Stimulated activated CD8-positive, alpha-beta memory T cell treated with anti-CD3 and anti-CD28 coated beads, Interleukin-15, amount 100 ng/mL, for 4 hours (primary cell): ENCODE measurements around the gene PRKCE.
"Not testable (repeated sequence)": the region's sequence is repeated elsewhere in the genome, so short reads cannot be mapped to it uniquely, and the experiment has no call there.

Experiments
- DNase-seq, 2 donors: peaks; one replicate each; pipeline ENCODE4 v3.0.0-alpha.2; 2020; ENCODE audit warnings: low read depth in 2 of 2

PRKCE gene

GRCh38 chr2:45669032-45669486, 17.6 kb downstream of the PRKCE start:
- DNase-seq, result no peak

- no peak for DNase-seq
Measured at GRCh38 chr2:45670646-45671045, 19.2 kb downstream of the PRKCE start.

GRCh38 chr2:45672138-45672537, 20.7 kb downstream of the PRKCE start:
- DNase-seq, result no peak

GRCh38 chr2:45674035-45674816, 22.8 kb downstream of the PRKCE start:
- DNase-seq, result no peak

GRCh38 chr2:45675263-45675812, 23.9 kb downstream of the PRKCE start:
- DNase-seq, result no peak

GRCh38 chr2:45676088-45676487, 24.6 kb downstream of the PRKCE start:
- no peak for DNase-seq

- no peak for DNase-seq
Measured at GRCh38 chr2:45678791-45679348, 27.4 kb downstream of the PRKCE start.

GRCh38 chr2:45680351-45680967, 29.0 kb downstream of the PRKCE start:
- no peak for DNase-seq

- DNase-seq, result no peak
Measured at GRCh38 chr2:45681675-45682074, 30.2 kb downstream of the PRKCE start.

GRCh38 chr2:45683292-45683691, 31.8 kb downstream of the PRKCE start:
- no peak for DNase-seq

- DNase-seq, result no peak
Measured at GRCh38 chr2:45684756-45685155, 33.3 kb downstream of the PRKCE start.

- DNase-seq, result no peak
Measured at GRCh38 chr2:45685260-45685659, 33.8 kb downstream of the PRKCE start.

- DNase-seq, result no peak
Measured at GRCh38 chr2:45687964-45688363, 36.5 kb downstream of the PRKCE start.

- DNase-seq, result no peak
Measured at GRCh38 chr2:45688479-45689298, 37.2 kb downstream of the PRKCE start.

GRCh38 chr2:45690231-45690630, 38.8 kb downstream of the PRKCE start:
- DNase-seq, result no peak

GRCh38 chr2:45691171-45691999, 39.9 kb downstream of the PRKCE start:
- DNase-seq, result no peak

GRCh38 chr2:45692566-45692965, 41.1 kb downstream of the PRKCE start:
- DNase-seq, result no peak

- not testable (repeated sequence) for DNase-seq
Measured at GRCh38 chr2:45695480-45696007, 44.1 kb downstream of the PRKCE start.

- no peak for DNase-seq
Measured at GRCh38 chr2:45696708-45697107, 45.2 kb downstream of the PRKCE start.

GRCh38 chr2:45697190-45697589, 45.7 kb downstream of the PRKCE start:
- no peak for DNase-seq

GRCh38 chr2:45698554-45698953, 47.1 kb downstream of the PRKCE start:
- no peak for DNase-seq
